GM23248 (cell line): Measurements from ENCODE around the gene ENKD1.

ENCODE experiments used
- EZH2 ChIP-seq: fragments of 200-600 bp; sonication (generic); IDR thresholded peaks from 2 replicates; pipeline ENCODE4 v1.6.1; 2018; ENCODE audit warnings: antibody characterized with exemption, mild to moderate bottlenecking; ENCODE audit not compliant: insufficient read depth, poor library complexity, severe bottlenecking
- EZH2phosphoT487 ChIP-seq: fragments of 200-600 bp; sonication (generic); IDR thresholded peaks from 2 replicates; pipeline ENCODE4 v1.6.1; 2018; ENCODE audit warnings: antibody characterized with exemption, moderate library complexity, mild to moderate bottlenecking, low read depth; ENCODE audit not compliant: insufficient read depth

DNA sequence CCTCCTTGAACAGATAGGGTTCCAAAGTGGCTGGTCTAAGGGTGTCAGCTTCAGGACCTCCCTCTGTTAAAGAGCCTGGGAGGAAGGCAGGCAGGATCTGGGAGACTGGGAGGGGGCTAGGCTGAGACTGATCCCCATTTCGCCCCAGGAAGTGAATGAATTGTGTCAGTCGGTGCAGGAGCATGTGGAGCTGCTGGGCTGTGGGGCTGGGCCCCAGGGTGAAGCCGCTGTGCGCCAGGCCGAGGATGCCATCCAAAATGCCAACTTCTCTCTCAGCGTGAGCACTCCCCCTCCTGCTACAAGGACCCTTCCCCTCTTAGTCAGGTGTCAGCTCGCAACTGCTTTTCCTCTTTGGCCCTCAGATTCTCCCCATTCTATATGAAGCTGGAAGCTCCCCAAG, 15.5 kb downstream of the ENKD1 start:
- TF ChIP-seq EZH2phosphoT487 = no peak
- no peak for TF ChIP-seq EZH2
